ENCODE measurements around the gene RANBP2. TPM values are rescaled to one million over a fixed set of nuclear protein-coding genes. Genes with fewer than 3 reads are reported as not detected.
"Not testable (repeated sequence)": the region's sequence is repeated elsewhere in the genome, so short reads cannot be mapped to it uniquely, and the experiment has no call there.

RANBP2 gene
- 10 to 100 TPM; 42.2 to 42.4 TPM for total RNA-seq

- H3K27ac Mint-ChIP-seq: peak within 1 kb of the TSS; percentile 97
- peak within 1 kb of the TSS; percentile 93 for H3K4me3 Mint-ChIP-seq
Measured at GRCh38 chr2:108719149-108720044, at the start of gene RANBP2. RANBP2 (plus strand) TSS chr2:108719482; CDS start chr2:108719607, 125 bp downstream.

GRCh38 chr2:108670282-108670681 lies 49.0 kb upstream of the RANBP2 start:
- H3K36me3 Mint-ChIP-seq (ENCODE audit: low read depth); H3K4me1 Mint-ChIP-seq (ENCODE audit: low read depth); ATAC-seq; H3K27ac Mint-ChIP-seq; DNase-seq; CTCF ChIA-PET; H3K4me3 Mint-ChIP-seq; POLR2A ChIA-PET; H3K27me3 Mint-ChIP-seq (ENCODE audit: low read depth); H3K9me3 Mint-ChIP-seq (ENCODE audit: insufficient read depth): not testable (repeated sequence)

More at GRCh38 chr2:108719149-108720044, at the start of gene RANBP2:
- Mint-ChIP-seq H3K9me3 (ENCODE audit: insufficient read depth) (no peaks in the 10 kb centered on the region), H3K4me1 (ENCODE audit: low read depth) (peaks cover 19% of the 10 kb centered on the region), H3K27me3 (ENCODE audit: low read depth) (no peaks in the 10 kb centered on the region), H3K36me3 (ENCODE audit: low read depth) (peaks cover 3% of the 10 kb centered on the region)
- CTCF ChIA-PET: interaction anchor here (0.7 kb wide), 2 partner anchors 8 to 184 kb away, joined by 3 read pairs; no protein-coding TSS in a partner anchor
- POLR2A ChIA-PET: no interaction called here
- ATAC-seq (peak; percentile 97), DNase-seq (peak; percentile 96)

- H3K27me3 Mint-ChIP-seq (ENCODE audit: low read depth); POLR2A ChIA-PET; DNase-seq; H3K4me3 Mint-ChIP-seq; H3K4me1 Mint-ChIP-seq (ENCODE audit: low read depth); H3K27ac Mint-ChIP-seq; CTCF ChIA-PET; ATAC-seq; H3K9me3 Mint-ChIP-seq (ENCODE audit: insufficient read depth): not testable (repeated sequence)
- peaks cover 11% of the 10 kb centered on the region for H3K36me3 Mint-ChIP-seq (ENCODE audit: low read depth)
Measured at GRCh38 chr2:108672200-108672805, 47.0 kb upstream of the RANBP2 start.

- POLR2A ChIA-PET; H3K27me3 Mint-ChIP-seq (ENCODE audit: low read depth); H3K9me3 Mint-ChIP-seq (ENCODE audit: insufficient read depth); DNase-seq; CTCF ChIA-PET; ATAC-seq; H3K27ac Mint-ChIP-seq; H3K4me3 Mint-ChIP-seq: not testable (repeated sequence)
- Mint-ChIP-seq H3K36me3 (ENCODE audit: low read depth) (peaks cover 21% of the 10 kb centered on the region), H3K4me1 (ENCODE audit: low read depth) (peaks cover 11% of the 10 kb centered on the region)
Measured at GRCh38 chr2:108676522-108676921, 42.8 kb upstream of the RANBP2 start.

GRCh38 chr2:108677239-108677744 lies 42.0 kb upstream of the RANBP2 start:
- H3K4me1 Mint-ChIP-seq (ENCODE audit: low read depth); H3K27me3 Mint-ChIP-seq (ENCODE audit: low read depth); DNase-seq; CTCF ChIA-PET; H3K4me3 Mint-ChIP-seq; ATAC-seq; H3K9me3 Mint-ChIP-seq (ENCODE audit: insufficient read depth); POLR2A ChIA-PET; H3K27ac Mint-ChIP-seq: not testable (repeated sequence)
- H3K36me3 Mint-ChIP-seq (ENCODE audit: low read depth): peaks cover 21% of the 10 kb centered on the region

DNA sequence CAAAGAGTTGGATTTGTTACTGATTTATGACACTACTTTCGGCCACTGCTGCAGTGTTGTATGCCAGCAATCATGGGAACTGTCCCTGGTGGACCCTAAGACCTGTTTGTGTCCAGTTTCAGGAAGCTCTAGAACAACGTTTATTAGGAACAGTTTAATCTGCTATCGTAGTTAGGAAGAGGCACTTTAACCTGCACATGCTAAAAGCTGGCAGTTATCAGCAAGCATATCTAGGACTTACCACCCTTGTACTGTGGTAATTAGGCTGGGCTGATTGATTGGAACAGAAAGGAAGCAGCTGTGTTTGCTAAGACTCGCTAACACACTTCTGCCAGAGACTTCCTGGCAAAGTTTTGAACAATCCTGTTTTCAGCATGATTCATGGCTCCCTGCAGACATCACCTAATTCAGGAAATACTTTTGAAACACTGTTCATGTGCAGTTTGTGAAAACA lies 41.1 kb upstream of the RANBP2 start:
- CTCF ChIA-PET: interaction anchor here (1.0 kb wide), 1 partner anchor 84 kb away, joined by 3 read pairs; no protein-coding TSS in a partner anchor
- ATAC-seq; H3K9me3 Mint-ChIP-seq (ENCODE audit: insufficient read depth); POLR2A ChIA-PET; H3K4me1 Mint-ChIP-seq (ENCODE audit: low read depth); DNase-seq; H3K4me3 Mint-ChIP-seq; H3K27me3 Mint-ChIP-seq (ENCODE audit: low read depth): not testable (repeated sequence)
- H3K36me3 Mint-ChIP-seq (ENCODE audit: low read depth): peaks cover 19% of the 10 kb centered on the region
- peak overlapping the region; percentile 15 for H3K27ac Mint-ChIP-seq

DNA sequence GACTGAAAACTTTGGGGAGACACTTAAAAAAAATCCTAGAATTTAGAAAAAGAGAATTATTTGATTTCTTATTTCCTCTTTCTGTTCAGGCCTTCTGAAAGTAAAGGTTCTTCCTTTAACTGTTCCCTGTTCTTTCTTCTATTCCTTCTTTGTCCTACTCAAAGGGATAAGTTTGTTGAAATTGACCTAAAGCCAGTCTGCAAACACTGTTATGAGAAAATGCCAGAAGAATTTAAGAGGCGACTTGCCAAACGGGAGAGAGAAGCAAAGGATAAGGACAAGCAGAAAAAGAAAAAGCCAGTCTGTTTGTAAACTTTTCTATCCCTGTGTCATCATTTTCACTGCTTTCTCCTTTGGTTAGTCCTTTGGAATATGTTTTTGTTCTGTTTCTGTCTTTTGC lies 38.5 kb upstream of the RANBP2 start:
- H3K27me3 Mint-ChIP-seq (ENCODE audit: low read depth); H3K4me1 Mint-ChIP-seq (ENCODE audit: low read depth); DNase-seq; POLR2A ChIA-PET; H3K27ac Mint-ChIP-seq; CTCF ChIA-PET; ATAC-seq; H3K9me3 Mint-ChIP-seq (ENCODE audit: insufficient read depth); H3K4me3 Mint-ChIP-seq: not testable (repeated sequence)
- H3K36me3 Mint-ChIP-seq (ENCODE audit: low read depth): peaks cover 11% of the 10 kb centered on the region

- H3K36me3 Mint-ChIP-seq (ENCODE audit: low read depth); POLR2A ChIA-PET; H3K4me3 Mint-ChIP-seq; H3K4me1 Mint-ChIP-seq (ENCODE audit: low read depth); H3K27me3 Mint-ChIP-seq (ENCODE audit: low read depth); H3K9me3 Mint-ChIP-seq (ENCODE audit: insufficient read depth); CTCF ChIA-PET; H3K27ac Mint-ChIP-seq; DNase-seq; ATAC-seq: not testable (repeated sequence)
Measured at GRCh38 chr2:108688818-108689756, 30.2 kb upstream of the RANBP2 start.

- H3K4me1 Mint-ChIP-seq (ENCODE audit: low read depth); H3K4me3 Mint-ChIP-seq; POLR2A ChIA-PET; DNase-seq; H3K36me3 Mint-ChIP-seq (ENCODE audit: low read depth); CTCF ChIA-PET; H3K27me3 Mint-ChIP-seq (ENCODE audit: low read depth); H3K9me3 Mint-ChIP-seq (ENCODE audit: insufficient read depth); H3K27ac Mint-ChIP-seq: not testable (repeated sequence)
- peak; percentile 67 for ATAC-seq
Measured at GRCh38 chr2:108690001-108690400, 29.3 kb upstream of the RANBP2 start.

GRCh38 chr2:108691447-108691846 lies 27.8 kb upstream of the RANBP2 start:
- ATAC-seq: no peak
- no peaks in the 10 kb centered on the region for H3K36me3 Mint-ChIP-seq (ENCODE audit: low read depth)
- no peak for DNase-seq
- no peak overlapping the region for H3K4me3 Mint-ChIP-seq
- CTCF ChIA-PET: no interaction called here
- POLR2A ChIA-PET: no interaction called here
- no peaks in the 10 kb centered on the region for H3K4me1 Mint-ChIP-seq (ENCODE audit: low read depth)
- H3K27me3 Mint-ChIP-seq (ENCODE audit: low read depth): no peaks in the 10 kb centered on the region
- H3K9me3 Mint-ChIP-seq (ENCODE audit: insufficient read depth): no peaks in the 10 kb centered on the region
- no peak overlapping the region for H3K27ac Mint-ChIP-seq

- Mint-ChIP-seq H3K27me3 (ENCODE audit: low read depth) (no peaks in the 10 kb centered on the region), H3K4me1 (ENCODE audit: low read depth) (peaks cover 3% of the 10 kb centered on the region), H3K36me3 (ENCODE audit: low read depth) (no peaks in the 10 kb centered on the region), H3K27ac (no peak overlapping the region), H3K9me3 (ENCODE audit: insufficient read depth) (peaks cover under 1% of the 10 kb centered on the region), H3K4me3 (no peak overlapping the region)
- ATAC-seq (no peak), DNase-seq (no peak)
- CTCF ChIA-PET: no interaction called here
- POLR2A ChIA-PET: no interaction called here
Measured at GRCh38 chr2:108701208-108701607, 18.1 kb upstream of the RANBP2 start.
